Stimulated activated CD4-positive, alpha-beta T cell treated with anti-CD3 and anti-CD28 coated beads, Interleukin-4, amount 100 ng/mL, for 24 hours (primary cell): Measurements from ENCODE around the gene TOMM22.
A peak's percentile ranks its signal among the peaks of the same experiment; 100 is the strongest.

Experiments
- DNase-seq: peaks from one replicate; pipeline ENCODE4 v3.0.0-alpha.2; 2020

TOMM22 gene

GRCh38 chr22:38696606-38697424, 15.1 kb downstream of the TOMM22 start:
- peak; percentile 66 for DNase-seq

GRCh38 chr22:38697425-38698089, 15.8 kb downstream of the TOMM22 start:
- DNase-seq, result no peak

- DNase-seq, result no peak
Observed at GRCh38 chr22:38698407-38699094, 16.8 kb downstream of the TOMM22 start.

GRCh38 chr22:38699143-38699542, 17.4 kb downstream of the TOMM22 start:
- DNase-seq, result no peak

- no peak for DNase-seq
Observed at GRCh38 chr22:38699784-38700183, 18.0 kb downstream of the TOMM22 start.

GRCh38 chr22:38700270-38700788, 18.6 kb downstream of the TOMM22 start:
- no peak for DNase-seq

- DNase-seq, result peak; percentile 97
Observed at GRCh38 chr22:38700789-38701628, 19.3 kb downstream of the TOMM22 start, which contains the start of gene JOSD1. Gene JOSD1 (minus strand): TSS chr22:38700943. CDS start chr22:38699987, 956 bp downstream.

GRCh38 chr22:38704654-38705234, 23.0 kb downstream of the TOMM22 start:
- no peak for DNase-seq

GRCh38 chr22:38705235-38706100, 23.7 kb downstream of the TOMM22 start, which contains the start of gene GTPBP1:
Gene GTPBP1 (plus strand): TSS chr22:38705944. CDS start chr22:38705956, 12 bp downstream.
- peak; percentile 98 for DNase-seq

- DNase-seq, result peak; percentile 40
Observed at GRCh38 chr22:38706101-38706900, 24.5 kb downstream of the TOMM22 start.

GRCh38 chr22:38706901-38707195, 25.1 kb downstream of the TOMM22 start:
- no peak for DNase-seq

- no peak for DNase-seq
Observed at GRCh38 chr22:38707346-38707745, 25.6 kb downstream of the TOMM22 start.

GRCh38 chr22:38707984-38708383, 26.2 kb downstream of the TOMM22 start:
- no peak for DNase-seq

- no peak for DNase-seq
Observed at GRCh38 chr22:38709306-38709705, 27.5 kb downstream of the TOMM22 start.

GRCh38 chr22:38710351-38710750, 28.6 kb downstream of the TOMM22 start:
- DNase-seq, result no peak

GRCh38 chr22:38710866-38711265, 29.1 kb downstream of the TOMM22 start:
- DNase-seq, result no peak

- DNase-seq, result no peak
Observed at GRCh38 chr22:38712486-38713207, 30.9 kb downstream of the TOMM22 start.

GRCh38 chr22:38713921-38714320, 32.2 kb downstream of the TOMM22 start:
- DNase-seq, result no peak

- DNase-seq, result no peak
Observed at GRCh38 chr22:38715176-38715764, 33.5 kb downstream of the TOMM22 start.
